Liver (tissue), 3 donors: ENCODE measurements around the gene FRAS1.

ENCODE experiments used
- CTCF ChIP-seq: fragments of 150-350 bp; IDR thresholded peaks from 2 replicates; pipeline ENCODE4 v1.5.1; 2017; ENCODE audit warnings: improper control_type of control experiment, low read depth, low read length; ENCODE audit not compliant: missing input control
- EGR1 ChIP-seq, 2 donors: IDR thresholded peaks; 2 replicates each; pipeline ENCODE4 v1.6.1; 2016 to 2018; ENCODE audit warnings: antibody characterized with exemption in 2 of 2, low read depth in 2 of 2
- GABPA ChIP-seq, 2 donors: IDR thresholded peaks in 1 of 2; conservative IDR thresholded peaks in 1 of 2; 2 replicates each; pipeline ENCODE4 v1.6.1; 2016; ENCODE audit warnings: antibody characterized with exemption in 2 of 2, mild to moderate bottlenecking in 1 of 2, moderate library complexity in 1 of 2
- JUND ChIP-seq, 2 donors: IDR thresholded peaks; 2 replicates each; pipeline ENCODE4 v1.6.1; 2016; ENCODE audit warnings: antibody characterized with exemption in 2 of 2
- MAX ChIP-seq: IDR thresholded peaks from 2 replicates; pipeline ENCODE4 v1.6.1; 2016; ENCODE audit warnings: antibody characterized with exemption
- NR2F2 ChIP-seq: IDR thresholded peaks from 2 replicates; pipeline ENCODE4 v1.6.1; 2016; ENCODE audit warnings: antibody characterized with exemption
- RAD21 ChIP-seq, 2 donors: IDR thresholded peaks; 2 replicates each; pipeline ENCODE4 v1.6.1; 2016; ENCODE audit warnings: antibody characterized with exemption in 2 of 2, mild to moderate bottlenecking in 2 of 2
- REST ChIP-seq: IDR thresholded peaks from 2 replicates; pipeline ENCODE4 v1.6.1; 2016; ENCODE audit warnings: antibody characterized with exemption, mild to moderate bottlenecking
- RXRA ChIP-seq, 2 donors: IDR thresholded peaks; 2 replicates each; pipeline ENCODE4 v1.6.1; 2017 to 2018; ENCODE audit warnings: antibody characterized with exemption in 2 of 2, mild to moderate bottlenecking in 1 of 2
- SP1 ChIP-seq: IDR thresholded peaks from 2 replicates; pipeline ENCODE4 v1.6.1; 2018; ENCODE audit warnings: antibody characterized with exemption, mild to moderate bottlenecking
- YY1 ChIP-seq: IDR thresholded peaks from 2 replicates; pipeline ENCODE4 v1.6.1; 2016; ENCODE audit warnings: antibody characterized with exemption, mild to moderate bottlenecking
- ZBTB33 ChIP-seq: IDR thresholded peaks from 2 replicates; pipeline ENCODE4 v1.6.1; 2016; ENCODE audit warnings: antibody characterized with exemption
- donor health status: healthy.
- donor health status: healthy.

DNA sequence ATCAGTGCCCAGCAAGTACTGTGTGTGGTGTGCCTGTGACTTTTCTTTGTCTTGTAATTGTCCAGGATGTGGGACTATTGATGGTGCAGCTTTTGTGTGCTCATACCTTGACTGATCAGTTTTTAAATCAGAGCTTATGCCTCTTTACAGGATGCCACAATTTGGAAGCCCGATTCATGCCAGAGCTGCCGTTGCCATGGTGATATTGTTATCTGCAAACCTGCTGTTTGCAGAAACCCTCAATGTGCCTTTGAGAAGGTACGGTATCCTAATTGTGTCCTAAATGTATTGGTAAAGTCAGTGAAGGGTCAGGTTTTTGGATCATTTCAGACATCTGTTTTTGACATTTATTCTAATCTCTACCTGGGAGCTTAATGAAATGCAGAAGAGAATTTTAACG, 180.2 kb downstream of the FRAS1 start:
- TF ChIP-seq CTCF (no peak), MAX (no peak), YY1 (no peak), SP1 (no peak), JUND (IDR thresholded peaks at IDR 0.05) (no peak), NR2F2 (no peak), RAD21 (IDR thresholded peaks at IDR 0.05) (no peak), RXRA (IDR thresholded peaks at IDR 0.05) (no peak), GABPA (IDR thresholded peaks at IDR 0.05 in 1 of 2, conservative IDR thresholded peaks at IDR 0.05 in 1 of 2) (no peak), ZBTB33 (no peak), REST (no peak), EGR1 (IDR thresholded peaks at IDR 0.05; ENCODE audit: low read depth in 2 of 2) (no peak)
